C4-2B (cell line): Measurements from ENCODE around the gene KREMEN1.

Experiments
- H3K27ac ChIP-seq: fragments of 450-650 bp; 2 replicates; pipeline ENCODE4 v1.5.1; 2017
- ZFX ChIP-seq: fragments of 450-650 bp; IDR thresholded peaks from 2 replicates; pipeline ENCODE4 v1.6.1; 2017
- TF ChIP-seq, protein P1 (sequence below): fragments of 450-650 bp; conservative IDR thresholded peaks from 2 replicates; pipeline ENCODE4 v1.5.1; 2017; ENCODE audit warnings: mild to moderate bottlenecking

The KREMEN1 gene, protein sequence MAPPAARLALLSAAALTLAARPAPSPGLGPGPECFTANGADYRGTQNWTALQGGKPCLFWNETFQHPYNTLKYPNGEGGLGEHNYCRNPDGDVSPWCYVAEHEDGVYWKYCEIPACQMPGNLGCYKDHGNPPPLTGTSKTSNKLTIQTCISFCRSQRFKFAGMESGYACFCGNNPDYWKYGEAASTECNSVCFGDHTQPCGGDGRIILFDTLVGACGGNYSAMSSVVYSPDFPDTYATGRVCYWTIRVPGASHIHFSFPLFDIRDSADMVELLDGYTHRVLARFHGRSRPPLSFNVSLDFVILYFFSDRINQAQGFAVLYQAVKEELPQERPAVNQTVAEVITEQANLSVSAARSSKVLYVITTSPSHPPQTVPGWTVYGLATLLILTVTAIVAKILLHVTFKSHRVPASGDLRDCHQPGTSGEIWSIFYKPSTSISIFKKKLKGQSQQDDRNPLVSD

DNA sequence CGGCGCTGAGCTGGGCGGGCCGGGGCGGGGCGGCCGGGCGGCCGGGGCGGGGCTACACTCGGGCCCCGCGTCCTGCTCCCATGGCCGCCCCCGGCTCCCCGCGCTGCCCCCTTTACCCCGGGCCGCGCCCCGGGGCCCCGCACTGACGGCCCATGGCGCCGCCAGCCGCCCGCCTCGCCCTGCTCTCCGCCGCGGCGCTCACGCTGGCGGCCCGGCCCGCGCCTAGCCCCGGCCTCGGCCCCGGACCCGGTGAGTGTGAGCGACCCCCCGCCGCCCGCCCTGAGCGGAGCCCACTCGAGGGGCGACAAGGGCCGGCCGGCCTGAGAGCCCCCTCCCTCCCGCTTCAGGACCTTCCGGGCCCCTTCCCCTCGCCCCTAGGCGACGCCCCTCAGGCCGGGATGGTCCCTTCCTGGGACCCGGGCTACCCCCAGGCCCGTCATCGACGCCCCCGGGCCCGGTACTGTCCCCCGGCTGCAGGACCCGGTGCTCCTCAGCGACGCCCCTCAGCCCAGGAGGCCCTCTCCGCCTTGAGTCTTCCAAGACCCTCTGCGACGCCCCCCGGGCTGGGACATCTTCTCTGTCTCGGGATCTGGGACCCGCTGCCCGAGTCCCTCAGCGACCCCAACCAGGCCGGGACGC is at the start of gene KREMEN1:
TSS of gene KREMEN1 (plus strand) at position 57 of the 639 bp plus-strand sequence. CDS start at position 153, 96 bp downstream.
- H3K27ac ChIP-seq: peak within 1 kb of the TSS; percentile 64
- no peak for TF ChIP-seq ZFX
- TF ChIP-seq, protein P1, sequence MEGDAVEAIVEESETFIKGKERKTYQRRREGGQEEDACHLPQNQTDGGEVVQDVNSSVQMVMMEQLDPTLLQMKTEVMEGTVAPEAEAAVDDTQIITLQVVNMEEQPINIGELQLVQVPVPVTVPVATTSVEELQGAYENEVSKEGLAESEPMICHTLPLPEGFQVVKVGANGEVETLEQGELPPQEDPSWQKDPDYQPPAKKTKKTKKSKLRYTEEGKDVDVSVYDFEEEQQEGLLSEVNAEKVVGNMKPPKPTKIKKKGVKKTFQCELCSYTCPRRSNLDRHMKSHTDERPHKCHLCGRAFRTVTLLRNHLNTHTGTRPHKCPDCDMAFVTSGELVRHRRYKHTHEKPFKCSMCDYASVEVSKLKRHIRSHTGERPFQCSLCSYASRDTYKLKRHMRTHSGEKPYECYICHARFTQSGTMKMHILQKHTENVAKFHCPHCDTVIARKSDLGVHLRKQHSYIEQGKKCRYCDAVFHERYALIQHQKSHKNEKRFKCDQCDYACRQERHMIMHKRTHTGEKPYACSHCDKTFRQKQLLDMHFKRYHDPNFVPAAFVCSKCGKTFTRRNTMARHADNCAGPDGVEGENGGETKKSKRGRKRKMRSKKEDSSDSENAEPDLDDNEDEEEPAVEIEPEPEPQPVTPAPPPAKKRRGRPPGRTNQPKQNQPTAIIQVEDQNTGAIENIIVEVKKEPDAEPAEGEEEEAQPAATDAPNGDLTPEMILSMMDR: no peak

DNA sequence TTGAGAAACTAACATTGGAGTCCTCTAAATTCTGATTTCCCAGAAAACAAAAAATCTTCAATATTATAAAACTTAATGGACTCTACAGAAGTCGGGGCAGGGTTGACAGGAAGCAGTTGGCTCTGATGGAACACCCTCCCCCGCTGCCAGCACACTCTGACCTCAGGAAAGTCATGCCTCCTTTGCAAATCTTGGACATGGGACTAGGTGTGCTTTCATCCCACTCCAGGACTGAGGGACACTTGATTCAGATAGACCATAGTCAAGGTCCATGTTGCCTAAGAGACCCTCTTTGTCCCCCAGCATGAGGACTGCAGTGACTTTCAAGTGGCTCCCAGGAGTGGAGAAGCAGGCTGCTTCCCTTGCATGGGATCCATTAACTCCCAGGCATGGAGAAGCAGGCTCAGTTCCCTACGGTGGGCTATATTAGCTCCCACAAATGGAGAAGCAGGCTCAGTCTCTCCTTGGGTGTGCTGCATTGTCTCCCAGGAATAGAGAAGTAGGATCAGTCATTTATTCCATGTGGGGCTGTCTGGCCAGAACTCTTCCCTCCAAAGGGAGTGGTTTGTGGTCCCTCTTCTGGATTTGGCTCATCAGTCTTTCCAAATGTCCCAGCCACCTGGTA is 49.6 kb upstream of the KREMEN1 start:
- no peak for TF ChIP-seq ZFX
- TF ChIP-seq, protein P1: no peak
- no peak overlapping the region for H3K27ac ChIP-seq

DNA sequence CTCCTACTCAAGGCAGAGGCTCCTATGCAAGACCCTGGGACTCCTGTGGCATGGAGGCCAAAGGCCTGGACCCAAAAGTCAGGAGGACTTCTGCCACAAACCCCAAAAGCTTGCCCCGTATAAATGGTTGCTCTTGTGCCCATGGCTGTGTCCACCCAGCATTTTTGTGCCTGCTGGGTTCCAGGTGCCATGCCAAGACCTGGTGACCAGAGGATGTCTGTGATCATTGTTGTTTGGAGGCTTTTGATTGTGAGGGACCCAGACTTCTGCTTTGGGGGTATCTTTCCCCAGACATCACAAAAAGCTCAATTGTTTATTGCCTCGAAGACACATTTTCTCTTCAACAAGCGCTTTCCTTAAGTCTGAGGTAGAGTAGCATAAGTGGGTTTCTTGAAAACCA is 46.3 kb upstream of the KREMEN1 start:
- TF ChIP-seq, protein P1: no peak
- TF ChIP-seq ZFX: no peak
- H3K27ac ChIP-seq: no peak overlapping the region

DNA sequence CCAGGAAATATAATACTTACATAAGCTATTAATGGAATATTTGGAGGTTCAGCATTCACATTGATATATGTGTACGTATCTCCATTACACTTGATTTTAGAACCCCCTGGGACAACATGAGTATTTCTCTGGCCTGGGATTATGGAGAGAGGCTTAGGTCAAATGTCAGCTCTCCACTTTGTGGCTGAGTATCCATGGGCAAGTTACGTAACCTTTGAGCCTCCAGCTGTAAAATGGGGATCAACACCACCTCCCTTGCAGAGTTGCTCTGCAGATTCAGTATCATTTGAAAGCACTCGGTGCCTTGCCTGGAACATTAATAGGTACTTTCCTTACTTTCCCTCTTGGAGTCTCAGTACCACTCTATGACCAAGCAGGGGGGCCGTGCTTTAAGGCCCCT is 44.4 kb upstream of the KREMEN1 start:
- H3K27ac ChIP-seq: no peak overlapping the region
- TF ChIP-seq ZFX: no peak
- TF ChIP-seq, protein P1: no peak

DNA sequence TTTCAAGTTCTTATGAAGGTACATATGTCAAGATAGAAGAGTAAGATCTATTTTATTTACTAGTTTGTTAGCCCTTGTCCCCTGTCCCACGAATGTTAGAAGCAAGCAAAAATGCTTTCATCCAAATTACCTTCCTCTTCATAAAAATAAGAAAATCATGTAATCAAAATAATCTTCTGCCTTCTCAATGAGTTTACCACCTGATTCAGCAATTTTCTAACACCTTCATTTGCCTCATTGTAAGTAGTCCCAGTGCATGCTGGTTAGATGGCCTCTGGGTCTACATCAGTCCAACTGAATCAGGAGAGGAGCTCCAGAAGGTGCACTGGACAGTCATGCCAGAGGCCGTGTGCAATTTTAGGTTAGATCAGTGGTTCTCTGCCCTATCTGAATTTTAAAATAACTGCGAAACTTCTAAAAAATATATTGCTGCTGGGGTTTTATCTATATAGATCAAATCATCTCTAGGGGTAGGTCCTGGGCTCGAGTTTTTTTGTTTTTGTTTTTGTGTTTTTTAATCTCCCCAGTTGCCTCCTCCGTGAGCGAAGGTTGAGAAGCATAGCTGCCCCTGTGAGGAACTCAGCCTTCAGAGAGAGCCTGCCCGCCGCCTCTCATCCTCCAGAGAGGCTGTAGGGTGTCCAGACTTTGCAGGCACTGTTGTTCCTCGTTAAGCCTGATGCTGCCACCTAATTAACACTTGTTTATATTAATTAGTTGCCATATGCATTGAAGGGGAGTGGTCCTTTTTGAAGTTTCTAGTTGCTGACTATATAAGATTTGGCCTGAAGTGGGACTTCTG is 43.4 kb upstream of the KREMEN1 start:
- H3K27ac ChIP-seq: peak overlapping the region; percentile 53; the same call in 1 of the 2 replicates
- TF ChIP-seq, protein P1: no peak

DNA sequence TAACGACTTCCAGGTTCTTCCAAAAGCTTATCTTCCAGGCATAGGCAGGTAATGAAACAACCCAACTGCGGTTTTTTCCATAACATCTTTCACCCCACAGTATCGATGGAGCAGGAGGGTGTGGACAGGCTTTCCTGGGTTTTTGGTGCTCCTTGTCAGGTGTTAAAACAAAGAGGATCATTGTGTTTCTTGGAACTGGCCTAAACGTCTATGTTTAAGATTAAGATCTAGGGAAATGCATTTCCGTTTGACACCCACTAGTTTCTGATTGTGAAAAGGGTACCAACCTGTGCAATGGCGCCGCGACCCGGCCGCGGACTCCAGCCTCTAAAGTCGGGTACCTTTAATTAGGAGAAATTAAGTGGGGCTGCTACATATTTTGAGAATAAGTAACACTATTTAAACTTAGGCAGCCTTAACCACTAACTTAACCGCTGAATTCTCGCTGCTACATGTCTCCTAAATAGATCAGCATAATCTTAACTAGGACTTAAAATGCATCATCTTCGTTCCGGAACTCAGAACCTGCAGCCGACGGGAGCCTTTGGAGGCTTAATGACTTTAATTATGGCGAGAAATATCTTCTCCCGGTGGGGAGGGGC is 42.7 kb upstream of the KREMEN1 start:
- H3K27ac ChIP-seq: peak overlapping the region; percentile 53
- no peak for TF ChIP-seq ZFX
- TF ChIP-seq, protein P1: no peak
